GM12891 (cell line): ENCODE results near the gene VPS35L.
"Not testable (repeated sequence)": the region's sequence is repeated elsewhere in the genome, so short reads cannot be mapped to it uniquely, and the experiment has no call there.

ENCODE experiments used
- DNase-seq: peaks from one replicate; pipeline ENCODE4 v3.0.0; 2011; ENCODE audit warnings: low spot score; ENCODE audit not compliant: insufficient read length
- FAIRE-seq: peaks from 2 replicates; lab custom pipeline; 2011; peaks lifted over from hg19 to GRCh38; lab: Jason Lieb, UNC
- PAX5 ChIP-seq: IDR thresholded peaks from 2 replicates; pipeline ENCODE4 v1.6.1; 2011; ENCODE audit warnings: low read length, moderate library complexity, mild to moderate bottlenecking; ENCODE audit not compliant: insufficient read depth, severe bottlenecking
- POLR2A ChIP-seq: IDR thresholded peaks from 2 replicates; pipeline ENCODE4 v1.6.1; 2011; ENCODE audit warnings: low read depth, low read length, control low read depth
- POLR2AphosphoS5 ChIP-seq: IDR thresholded peaks from 2 replicates; pipeline ENCODE4 v1.6.1; 2011; ENCODE audit warnings: low read depth, low read length, control low read depth
- POU2F2 ChIP-seq: IDR thresholded peaks from 2 replicates; pipeline ENCODE4 v1.6.1; 2011; ENCODE audit warnings: low read depth, mild to moderate bottlenecking, control low read depth, low read length, moderate library complexity
- SPI1 ChIP-seq: IDR thresholded peaks from 2 replicates; pipeline ENCODE4 v1.6.1; 2011; ENCODE audit warnings: low read depth, low read length, control low read depth
- TAF1 ChIP-seq: IDR thresholded peaks from 2 replicates; pipeline ENCODE4 v1.6.1; 2011; ENCODE audit warnings: low read depth, low read length, control low read depth

The VPS35L gene

GRCh38 chr16:19642501-19642900 lies 87.0 kb downstream of the VPS35L start:
- DNase-seq (no peak), FAIRE-seq (no peak)
- TF ChIP-seq PAX5 (no peak), POLR2A (no peak), TAF1 (no peak), POU2F2 (no peak), SPI1 (no peak)

GRCh38 chr16:19644877-19645276 lies 89.4 kb downstream of the VPS35L start:
- TF ChIP-seq SPI1 (no peak), TAF1 (no peak), PAX5 (no peak), POLR2AphosphoS5 (no peak), POU2F2 (no peak), POLR2A (no peak)
- no peak for FAIRE-seq
- no peak for DNase-seq

DNA sequence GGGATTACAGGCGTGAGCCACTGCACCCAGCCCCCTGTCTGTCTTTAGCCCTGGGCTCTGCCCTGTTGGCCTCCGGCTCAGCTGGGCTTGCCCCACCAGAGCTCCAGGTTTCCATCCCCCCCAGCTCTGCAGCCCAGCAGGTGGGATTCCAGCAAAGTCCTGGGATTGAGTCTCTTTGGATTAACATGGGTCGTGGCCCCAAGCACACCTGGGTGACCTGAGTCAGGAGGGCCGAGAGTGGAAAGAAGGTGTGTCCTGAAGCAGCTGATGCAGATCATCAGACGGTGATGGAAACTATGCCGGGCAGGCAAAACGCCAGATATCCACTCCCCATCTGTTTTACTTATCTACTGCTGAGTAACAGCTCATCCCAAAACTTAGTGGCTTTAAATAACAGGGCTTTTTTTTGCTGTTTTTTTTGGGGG lies 90.1 kb downstream of the VPS35L start:
- FAIRE-seq (no peak), DNase-seq (no peak)
- TF ChIP-seq PAX5 (no peak), SPI1 (no peak), POLR2AphosphoS5 (no peak), POU2F2 (no peak), POLR2A (no peak), TAF1 (no peak)

DNA sequence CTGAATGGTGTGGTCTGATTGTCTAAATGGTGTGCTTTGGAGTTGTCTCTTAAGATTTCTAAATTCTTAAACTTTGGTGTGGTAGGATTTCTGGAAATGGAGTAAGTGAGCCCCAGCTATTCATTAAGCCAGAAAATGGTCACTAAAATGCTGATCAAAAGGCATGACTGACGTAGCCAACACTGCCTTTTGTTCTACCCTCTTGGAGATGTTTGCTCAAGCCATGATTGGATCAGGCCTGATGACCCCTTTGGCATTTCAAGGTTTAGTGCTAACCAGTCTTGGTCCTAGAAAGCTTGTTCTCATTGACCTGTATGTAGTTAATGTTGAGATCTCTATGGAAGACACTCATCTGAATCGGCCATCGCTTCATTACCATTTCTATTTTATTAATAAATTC lies 94.5 kb downstream of the VPS35L start:
- TF ChIP-seq TAF1 = no peak
- no peak for TF ChIP-seq SPI1
- no peak for TF ChIP-seq POLR2AphosphoS5
- no peak for TF ChIP-seq POU2F2
- no peak for TF ChIP-seq PAX5
- TF ChIP-seq POLR2A = no peak
- FAIRE-seq = no peak

GRCh38 chr16:19654147-19654546 lies 98.6 kb downstream of the VPS35L start:
- DNase-seq (no peak), FAIRE-seq (no peak)
- TF ChIP-seq PAX5 (no peak), POU2F2 (no peak)

More for the DNA sequence above, 94.5 kb downstream of the VPS35L start:
- no peak for DNase-seq

- no peak for TF ChIP-seq POU2F2
- TF ChIP-seq PAX5 = no peak
- TF ChIP-seq POLR2A = no peak
- no peak for TF ChIP-seq TAF1
- TF ChIP-seq SPI1 = no peak
- TF ChIP-seq POLR2AphosphoS5 = no peak
- no peak for FAIRE-seq
- DNase-seq = no peak
Observed at GRCh38 chr16:19655242-19655777, 99.8 kb downstream of the VPS35L start.

DNA sequence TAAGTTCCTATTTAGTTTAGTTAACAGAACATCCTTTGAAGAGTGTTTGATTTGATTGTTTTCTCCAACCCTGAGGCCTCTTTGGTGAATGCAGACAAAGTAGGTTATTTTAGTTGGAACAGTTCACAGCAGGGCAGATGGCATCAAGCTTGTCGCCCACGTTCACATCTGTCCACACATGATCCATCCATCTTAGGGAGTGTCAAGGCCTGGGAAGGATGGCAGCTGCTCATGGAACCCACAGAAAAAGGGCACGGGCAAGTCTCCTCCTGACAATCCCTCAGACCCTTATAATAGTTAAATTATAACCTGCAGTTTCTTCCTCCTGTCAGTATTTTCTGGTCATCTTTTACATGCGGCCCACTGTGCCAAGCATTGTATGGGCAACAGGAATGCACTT lies 102.3 kb downstream of the VPS35L start:
- no peak for DNase-seq
- no peak for TF ChIP-seq TAF1
- no peak for TF ChIP-seq POU2F2
- TF ChIP-seq PAX5 = no peak
- TF ChIP-seq POLR2A = no peak
- no peak for TF ChIP-seq POLR2AphosphoS5
- TF ChIP-seq SPI1 = no peak
- no peak for FAIRE-seq

DNA sequence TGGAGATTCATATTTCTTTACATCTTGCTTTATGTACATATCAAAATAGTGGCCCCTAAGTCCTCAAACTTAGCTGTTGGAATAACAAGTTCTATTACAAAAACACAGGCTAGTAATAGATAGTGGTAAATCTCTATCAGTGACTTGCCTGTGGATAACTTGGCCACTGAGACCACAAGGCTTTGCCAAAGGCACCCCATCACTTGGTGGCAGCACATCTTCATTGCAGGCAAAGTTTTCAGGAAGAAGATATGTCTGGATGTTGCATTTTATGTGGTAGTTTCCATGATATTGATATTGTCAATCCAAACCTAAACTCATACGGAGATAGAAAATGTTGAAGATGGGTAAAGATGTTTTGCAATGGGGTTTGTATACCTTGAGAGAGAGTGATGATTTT lies 104.1 kb downstream of the VPS35L start:
- DNase-seq = no peak
- no peak for FAIRE-seq
- no peak for TF ChIP-seq POLR2AphosphoS5
- no peak for TF ChIP-seq POLR2A
- no peak for TF ChIP-seq SPI1
- TF ChIP-seq PAX5 = no peak
- TF ChIP-seq TAF1 = no peak
- TF ChIP-seq POU2F2 = no peak

GRCh38 chr16:19660432-19660831 lies 104.9 kb downstream of the VPS35L start:
- DNase-seq = no peak
- FAIRE-seq = no peak
- TF ChIP-seq POLR2A (no peak), SPI1 (no peak), PAX5 (no peak), POU2F2 (no peak), POLR2AphosphoS5 (no peak), TAF1 (no peak)

DNA sequence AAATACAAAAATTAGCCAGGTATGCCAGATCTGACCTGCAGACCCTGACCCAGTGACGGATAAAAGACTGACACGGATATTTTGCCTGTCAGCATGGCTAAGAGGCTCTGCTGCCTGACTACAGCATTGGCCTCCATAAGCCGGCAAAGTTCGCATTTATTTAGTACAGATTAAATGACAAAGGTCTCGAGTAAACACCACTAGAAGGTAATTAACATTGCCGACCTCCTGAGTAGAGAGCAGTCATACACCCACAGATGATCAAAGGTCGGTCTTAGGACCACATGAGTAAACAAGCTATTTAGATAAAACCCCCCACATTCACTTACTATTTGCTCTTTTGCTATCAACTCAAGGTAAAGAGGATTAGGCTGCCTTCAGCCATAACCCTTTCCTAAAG lies 106.8 kb downstream of the VPS35L start:
- FAIRE-seq (no peak), DNase-seq (no peak)
- TF ChIP-seq PAX5 = no peak
- no peak for TF ChIP-seq POU2F2
- no peak for TF ChIP-seq SPI1
- TF ChIP-seq POLR2A = no peak
- no peak for TF ChIP-seq POLR2AphosphoS5
- TF ChIP-seq TAF1 = no peak

GRCh38 chr16:19664166-19664565 lies 108.7 kb downstream of the VPS35L start:
- TF ChIP-seq SPI1 (no peak), PAX5 (no peak), POU2F2 (no peak), POLR2A (no peak), POLR2AphosphoS5 (no peak)
- no peak for FAIRE-seq
- no peak for DNase-seq

DNA sequence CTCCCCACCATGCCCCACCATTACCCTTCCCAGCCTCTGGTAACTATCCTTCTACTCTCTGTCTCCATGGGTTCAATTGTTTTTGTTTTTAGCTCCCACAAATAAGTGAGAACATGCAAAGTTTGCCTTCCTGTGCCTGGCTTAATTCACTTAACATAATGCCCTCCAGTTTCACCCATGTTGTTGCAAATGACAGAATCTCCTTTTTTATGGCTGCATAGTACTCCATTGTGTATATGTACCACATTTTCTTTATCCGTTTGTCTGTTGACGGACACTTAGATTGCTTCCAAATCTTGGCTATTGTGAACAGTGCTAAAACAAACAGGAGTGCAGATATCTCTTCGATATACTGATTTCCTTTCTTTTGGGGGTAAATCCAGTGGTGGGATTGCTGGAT lies 109.8 kb downstream of the VPS35L start:
- FAIRE-seq, DNase-seq: not testable (repeated sequence)
